Measurements from ENCODE around the gene POU2F1.

GRCh38 chr1:167465018-167465417 is 244.3 kb downstream of the POU2F1 start:
- TF ChIP-seq POLR2AphosphoS5 (IDR thresholded peaks at IDR 0.05): no peak
- TF ChIP-seq, protein P1, sequence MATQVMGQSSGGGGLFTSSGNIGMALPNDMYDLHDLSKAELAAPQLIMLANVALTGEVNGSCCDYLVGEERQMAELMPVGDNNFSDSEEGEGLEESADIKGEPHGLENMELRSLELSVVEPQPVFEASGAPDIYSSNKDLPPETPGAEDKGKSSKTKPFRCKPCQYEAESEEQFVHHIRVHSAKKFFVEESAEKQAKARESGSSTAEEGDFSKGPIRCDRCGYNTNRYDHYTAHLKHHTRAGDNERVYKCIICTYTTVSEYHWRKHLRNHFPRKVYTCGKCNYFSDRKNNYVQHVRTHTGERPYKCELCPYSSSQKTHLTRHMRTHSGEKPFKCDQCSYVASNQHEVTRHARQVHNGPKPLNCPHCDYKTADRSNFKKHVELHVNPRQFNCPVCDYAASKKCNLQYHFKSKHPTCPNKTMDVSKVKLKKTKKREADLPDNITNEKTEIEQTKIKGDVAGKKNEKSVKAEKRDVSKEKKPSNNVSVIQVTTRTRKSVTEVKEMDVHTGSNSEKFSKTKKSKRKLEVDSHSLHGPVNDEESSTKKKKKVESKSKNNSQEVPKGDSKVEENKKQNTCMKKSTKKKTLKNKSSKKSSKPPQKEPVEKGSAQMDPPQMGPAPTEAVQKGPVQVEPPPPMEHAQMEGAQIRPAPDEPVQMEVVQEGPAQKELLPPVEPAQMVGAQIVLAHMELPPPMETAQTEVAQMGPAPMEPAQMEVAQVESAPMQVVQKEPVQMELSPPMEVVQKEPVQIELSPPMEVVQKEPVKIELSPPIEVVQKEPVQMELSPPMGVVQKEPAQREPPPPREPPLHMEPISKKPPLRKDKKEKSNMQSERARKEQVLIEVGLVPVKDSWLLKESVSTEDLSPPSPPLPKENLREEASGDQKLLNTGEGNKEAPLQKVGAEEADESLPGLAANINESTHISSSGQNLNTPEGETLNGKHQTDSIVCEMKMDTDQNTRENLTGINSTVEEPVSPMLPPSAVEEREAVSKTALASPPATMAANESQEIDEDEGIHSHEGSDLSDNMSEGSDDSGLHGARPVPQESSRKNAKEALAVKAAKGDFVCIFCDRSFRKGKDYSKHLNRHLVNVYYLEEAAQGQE (IDR thresholded peaks at IDR 0.05; ENCODE audit: borderline replicate concordance): no peak
- TF ChIP-seq, protein P2, sequence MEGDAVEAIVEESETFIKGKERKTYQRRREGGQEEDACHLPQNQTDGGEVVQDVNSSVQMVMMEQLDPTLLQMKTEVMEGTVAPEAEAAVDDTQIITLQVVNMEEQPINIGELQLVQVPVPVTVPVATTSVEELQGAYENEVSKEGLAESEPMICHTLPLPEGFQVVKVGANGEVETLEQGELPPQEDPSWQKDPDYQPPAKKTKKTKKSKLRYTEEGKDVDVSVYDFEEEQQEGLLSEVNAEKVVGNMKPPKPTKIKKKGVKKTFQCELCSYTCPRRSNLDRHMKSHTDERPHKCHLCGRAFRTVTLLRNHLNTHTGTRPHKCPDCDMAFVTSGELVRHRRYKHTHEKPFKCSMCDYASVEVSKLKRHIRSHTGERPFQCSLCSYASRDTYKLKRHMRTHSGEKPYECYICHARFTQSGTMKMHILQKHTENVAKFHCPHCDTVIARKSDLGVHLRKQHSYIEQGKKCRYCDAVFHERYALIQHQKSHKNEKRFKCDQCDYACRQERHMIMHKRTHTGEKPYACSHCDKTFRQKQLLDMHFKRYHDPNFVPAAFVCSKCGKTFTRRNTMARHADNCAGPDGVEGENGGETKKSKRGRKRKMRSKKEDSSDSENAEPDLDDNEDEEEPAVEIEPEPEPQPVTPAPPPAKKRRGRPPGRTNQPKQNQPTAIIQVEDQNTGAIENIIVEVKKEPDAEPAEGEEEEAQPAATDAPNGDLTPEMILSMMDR (IDR thresholded peaks at IDR 0.05; ENCODE audit: poor library complexity, severe bottlenecking): no peak
- no peak for TF ChIP-seq EZH2 (IDR thresholded peaks at IDR 0.05; ENCODE audit: borderline replicate concordance, insufficient read depth, low read length, poor library complexity, severe bottlenecking)
